Peyer's patch (tissue), 4 donors: ENCODE measurements around the gene BST1. TPM values are rescaled to one million over a fixed set of nuclear protein-coding genes. Genes with fewer than 3 reads are reported as not detected.

Source experiments
- DNase-seq, 3 donors: peaks; one replicate each; pipeline ENCODE4 v3.0.0-alpha.2; 2017 to 2019
- H3K27ac ChIP-seq, 4 donors: fragments of 200-600 bp; sonication (generic); one replicate each; pipeline ENCODE4 v1.5.1; 2016 to 2019
- H3K27me3 ChIP-seq, 2 donors: fragments of 200-600 bp; sonication (generic); one replicate each; pipeline ENCODE4 v1.5.1; 2019
- H3K36me3 ChIP-seq, 3 donors: fragments of 200-600 bp; sonication (generic); one replicate each; pipeline ENCODE4 v1.5.1; 2016 to 2019
- H3K4me1 ChIP-seq, 4 donors: fragments of 200-600 bp; sonication (generic); one replicate each; pipeline ENCODE4 v1.5.1; 2016 to 2019
- H3K4me3 ChIP-seq, 4 donors: fragments of 200-600 bp; sonication (generic); 1 replicate in 3 of 4; 2 replicates in 1 of 4; pipeline ENCODE4 v1.5.1; 2016 to 2019; ENCODE audit warnings: mild to moderate bottlenecking in 1 of 4
- H3K9me3 ChIP-seq, 4 donors: fragments of 200-600 bp; sonication (generic); one replicate each; pipeline ENCODE4 v1.5.1; 2016 to 2019; ENCODE audit warnings: mild to moderate bottlenecking in 1 of 4
- POLR2A ChIP-seq, 2 donors: fragments of 450-650 bp; IDR thresholded peaks; one replicate each; pipeline ENCODE4 v1.5.1; 2017; ENCODE audit warnings: antibody characterized with exemption in 2 of 2, mild to moderate bottlenecking in 2 of 2, moderate library complexity in 2 of 2
- total RNA-seq, 4 donors: library from RNA; depleted of rRNA; stranded (reverse); fragments of >200 nt; gene quantifications; one replicate each; pipeline ENCODE4 v1.1.0, GENCODE V29; 2016
- TF ChIP-seq, protein P1 (sequence below), 6 experiments: fragments of 450-650 bp in 4 of 6; fragments of 200-600 bp in 2 of 6; sonication (generic) in 1 of 6; IDR thresholded peaks; one replicate each; pipeline ENCODE4 v1.5.1; 2017 to 2019; ENCODE audit warnings: antibody characterized with exemption in 6 of 6, mild to moderate bottlenecking in 3 of 6, moderate library complexity in 1 of 6

The BST1 gene
- total RNA-seq, 4 donors from 2014 or later = 7.4 to 62.5 (median 40.2) TPM

DNA sequence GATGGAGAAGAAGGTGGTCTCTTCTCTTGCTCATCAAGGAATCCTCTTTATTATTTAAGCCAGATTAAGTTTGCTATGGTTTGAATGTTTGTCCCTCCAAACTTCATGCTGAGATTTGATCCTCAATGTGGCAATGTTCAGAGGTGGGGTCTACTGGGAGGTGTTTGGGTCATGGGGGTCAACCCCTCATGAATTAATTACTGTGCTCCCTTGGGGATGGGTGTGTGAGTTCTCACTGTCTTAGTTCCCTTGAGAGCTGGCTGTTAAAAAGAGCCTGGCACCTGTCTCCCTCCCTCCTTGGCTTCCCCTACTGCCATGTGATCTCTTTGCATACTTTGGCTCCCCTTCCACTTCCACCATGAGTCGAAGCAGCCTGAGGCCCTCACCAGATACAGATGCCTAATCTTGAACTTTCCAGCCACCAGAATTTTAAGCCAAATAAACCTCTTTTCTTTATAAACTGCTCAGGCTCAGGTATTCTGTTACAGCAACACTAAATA lies 39.3 kb downstream of the BST1 start:
- no peak for TF ChIP-seq POLR2A (IDR thresholded peaks at IDR 0.05)
- TF ChIP-seq, protein P1, sequence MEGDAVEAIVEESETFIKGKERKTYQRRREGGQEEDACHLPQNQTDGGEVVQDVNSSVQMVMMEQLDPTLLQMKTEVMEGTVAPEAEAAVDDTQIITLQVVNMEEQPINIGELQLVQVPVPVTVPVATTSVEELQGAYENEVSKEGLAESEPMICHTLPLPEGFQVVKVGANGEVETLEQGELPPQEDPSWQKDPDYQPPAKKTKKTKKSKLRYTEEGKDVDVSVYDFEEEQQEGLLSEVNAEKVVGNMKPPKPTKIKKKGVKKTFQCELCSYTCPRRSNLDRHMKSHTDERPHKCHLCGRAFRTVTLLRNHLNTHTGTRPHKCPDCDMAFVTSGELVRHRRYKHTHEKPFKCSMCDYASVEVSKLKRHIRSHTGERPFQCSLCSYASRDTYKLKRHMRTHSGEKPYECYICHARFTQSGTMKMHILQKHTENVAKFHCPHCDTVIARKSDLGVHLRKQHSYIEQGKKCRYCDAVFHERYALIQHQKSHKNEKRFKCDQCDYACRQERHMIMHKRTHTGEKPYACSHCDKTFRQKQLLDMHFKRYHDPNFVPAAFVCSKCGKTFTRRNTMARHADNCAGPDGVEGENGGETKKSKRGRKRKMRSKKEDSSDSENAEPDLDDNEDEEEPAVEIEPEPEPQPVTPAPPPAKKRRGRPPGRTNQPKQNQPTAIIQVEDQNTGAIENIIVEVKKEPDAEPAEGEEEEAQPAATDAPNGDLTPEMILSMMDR (IDR thresholded peaks at IDR 0.05) = no peak
- no peak for DNase-seq
- Histone ChIP-seq H3K9me3 (no peaks in the 10 kb centered on the region), H3K4me1 (no peaks in the 10 kb centered on the region), H3K36me3 (no peaks in the 10 kb centered on the region), H3K27me3 (no peaks in the 10 kb centered on the region), H3K4me3 (no peak overlapping the region), H3K27ac (no peak overlapping the region)

DNA sequence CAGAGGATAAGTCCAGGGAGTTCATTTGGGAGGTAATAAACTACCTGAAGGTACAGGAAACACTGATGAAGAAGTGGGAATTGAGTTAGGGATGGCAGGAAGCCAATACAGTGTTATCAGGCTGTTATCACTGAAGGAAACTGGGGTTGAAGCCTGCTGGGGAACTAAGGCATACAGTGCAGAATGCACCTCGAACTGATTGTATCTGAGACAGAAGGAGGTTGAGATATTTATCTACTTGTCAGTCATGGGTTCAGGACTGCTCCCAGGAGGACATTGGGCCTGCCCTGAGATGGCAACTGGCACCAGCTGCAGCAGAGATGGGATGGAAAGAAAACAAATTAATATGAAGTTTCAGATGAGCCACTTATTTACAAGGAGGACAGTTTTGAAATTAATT lies 39.8 kb downstream of the BST1 start:
- H3K4me3 ChIP-seq = no peak overlapping the region
- H3K9me3 ChIP-seq = no peaks in the 10 kb centered on the region
- TF ChIP-seq POLR2A (IDR thresholded peaks at IDR 0.05) = no peak
- TF ChIP-seq, protein P1 (IDR thresholded peaks at IDR 0.05) = no peak
- no peaks in the 10 kb centered on the region for H3K27me3 ChIP-seq
- H3K36me3 ChIP-seq = no peaks in the 10 kb centered on the region
- no peak for DNase-seq
- H3K27ac ChIP-seq = no peak overlapping the region
- H3K4me1 ChIP-seq = no peaks in the 10 kb centered on the region

DNA sequence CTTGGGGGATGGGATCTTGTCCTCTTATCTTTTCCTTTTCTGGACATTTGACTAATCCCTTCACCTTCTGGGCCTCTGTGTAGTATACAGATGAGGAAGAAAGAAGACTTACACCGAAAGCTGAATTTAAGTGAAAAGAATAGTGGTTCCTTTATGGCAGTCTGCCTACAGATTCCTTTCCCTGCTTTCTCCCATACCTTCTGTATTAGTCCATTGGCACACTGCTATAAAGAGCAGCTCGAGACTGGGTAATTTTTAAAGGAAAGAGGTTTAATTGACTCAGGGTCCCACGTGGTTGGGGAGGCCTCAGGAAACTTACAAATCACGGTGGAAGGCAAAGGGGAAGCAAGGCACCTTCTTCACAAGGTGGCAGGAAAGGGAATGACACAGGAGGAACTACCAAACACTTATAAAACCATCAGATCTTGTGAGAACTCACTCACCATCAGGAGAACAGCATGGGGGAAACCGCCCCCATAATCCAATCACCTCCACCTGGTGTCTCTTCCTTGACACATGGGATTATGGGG lies 41.2 kb downstream of the BST1 start:
- no peak for DNase-seq
- no peaks in the 10 kb centered on the region for H3K27me3 ChIP-seq
- H3K27ac ChIP-seq = no peak overlapping the region
- no peaks in the 10 kb centered on the region for H3K4me1 ChIP-seq
- TF ChIP-seq POLR2A (IDR thresholded peaks at IDR 0.05) = no peak
- TF ChIP-seq, protein P1 (IDR thresholded peaks at IDR 0.05) = no peak
- H3K9me3 ChIP-seq = no peaks in the 10 kb centered on the region
- H3K4me3 ChIP-seq = no peak overlapping the region
- H3K36me3 ChIP-seq = no peaks in the 10 kb centered on the region

DNA sequence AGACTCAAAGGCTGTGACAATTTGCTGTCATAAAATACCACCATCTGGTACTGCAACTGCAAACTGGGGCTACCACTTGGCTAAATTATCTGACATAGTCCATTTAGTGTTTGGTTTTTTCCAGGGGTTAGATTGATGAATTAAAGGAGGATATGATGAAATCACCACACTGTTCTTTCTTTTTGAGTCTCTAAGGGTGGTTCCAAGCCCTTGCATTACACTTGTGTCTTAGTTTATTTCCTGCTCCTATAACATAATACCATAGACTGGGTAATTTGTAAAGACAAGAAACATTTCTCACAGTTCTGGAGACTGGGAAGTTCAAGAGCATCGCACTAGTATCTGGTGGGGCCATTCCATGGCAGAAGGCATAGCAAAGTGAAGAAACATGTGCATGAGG lies 43.2 kb downstream of the BST1 start:
- no peaks in the 10 kb centered on the region for H3K4me1 ChIP-seq
- H3K9me3 ChIP-seq = no peaks in the 10 kb centered on the region
- no peak overlapping the region for H3K27ac ChIP-seq
- DNase-seq = no peak
- no peak overlapping the region for H3K4me3 ChIP-seq
- H3K27me3 ChIP-seq = no peaks in the 10 kb centered on the region
- no peaks in the 10 kb centered on the region for H3K36me3 ChIP-seq
- TF ChIP-seq POLR2A (IDR thresholded peaks at IDR 0.05) = no peak
- TF ChIP-seq, protein P1 (IDR thresholded peaks at IDR 0.05) = no peak

DNA sequence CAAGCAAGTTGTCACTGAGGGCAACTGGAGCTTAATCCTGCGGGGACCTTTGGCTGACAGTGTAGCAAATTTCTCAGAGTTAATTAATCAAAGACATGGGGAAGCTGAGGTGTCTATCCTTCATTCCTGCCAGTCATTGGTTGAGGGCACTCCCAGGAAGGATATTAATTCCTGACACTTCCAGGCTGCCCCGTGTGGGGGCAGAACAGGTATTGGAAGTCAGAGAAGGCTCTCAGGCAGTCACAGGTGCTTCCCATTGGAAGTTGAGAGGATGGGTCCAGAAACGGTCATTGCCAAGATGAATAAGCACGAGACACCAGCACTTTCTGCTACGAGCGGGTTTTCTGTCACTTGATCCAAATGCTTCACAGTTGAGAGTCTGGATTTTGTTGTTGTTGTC lies 46.1 kb downstream of the BST1 start:
- no peaks in the 10 kb centered on the region for H3K4me1 ChIP-seq
- TF ChIP-seq POLR2A (IDR thresholded peaks at IDR 0.05) = no peak
- TF ChIP-seq, protein P1 (IDR thresholded peaks at IDR 0.05) = no peak
- DNase-seq = no peak
- no peaks in the 10 kb centered on the region for H3K9me3 ChIP-seq
- no peak overlapping the region for H3K4me3 ChIP-seq
- H3K27ac ChIP-seq = no peak overlapping the region
- no peaks in the 10 kb centered on the region for H3K27me3 ChIP-seq
- H3K36me3 ChIP-seq = no peaks in the 10 kb centered on the region

DNA sequence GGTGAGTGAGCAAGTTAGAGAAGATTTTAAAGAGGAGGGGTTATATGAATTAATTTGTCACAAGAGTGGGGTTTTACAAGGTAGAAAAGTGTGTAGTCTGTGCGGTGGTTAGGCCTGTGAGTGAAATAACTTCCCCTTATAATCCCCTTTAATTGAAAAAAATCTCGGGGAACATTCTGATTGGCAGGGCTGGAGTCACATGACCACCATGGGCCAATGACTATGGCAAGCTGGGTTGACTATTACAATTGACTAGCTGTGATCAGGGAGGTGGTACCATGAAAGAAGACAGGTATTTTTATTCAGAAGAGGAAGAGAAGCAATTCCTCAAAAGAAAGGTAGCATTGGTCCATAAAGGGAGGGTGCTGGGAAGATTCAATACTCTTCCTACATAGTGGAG lies 48.3 kb downstream of the BST1 start:
- Histone ChIP-seq H3K4me3 (no peak overlapping the region), H3K9me3 (no peaks in the 10 kb centered on the region), H3K4me1 (no peaks in the 10 kb centered on the region), H3K36me3 (no peaks in the 10 kb centered on the region), H3K27me3 (no peaks in the 10 kb centered on the region), H3K27ac (no peak overlapping the region)
- TF ChIP-seq POLR2A (IDR thresholded peaks at IDR 0.05) = no peak
- TF ChIP-seq, protein P1 (IDR thresholded peaks at IDR 0.05) = no peak
- DNase-seq = no peak
